OCI-LY7 (cell line): ENCODE results near the gene TBC1D8. TPM values are rescaled to one million over a fixed set of nuclear protein-coding genes. Genes with fewer than 3 reads are reported as not detected.

Experiments used
- BruUV-seq: library from RNA; stranded (reverse); fragments of 400-500 nt; replicated peaks from 2 replicates; lab custom pipeline; 2021; lab: Mats Ljungman, UMichigan
- CTCF ChIA-PET: fragments of 300-600 bp; sonication (Branson Sonifier 250); formaldehyde crosslinking; loops from one replicate; lab custom pipeline; 2022; ENCODE audit warnings: antibody characterized with exemption; ENCODE audit not compliant: unreplicated experiment; lab: Charles Lee
- POLR2A ChIA-PET: fragments of 300-600 bp; sonication (Branson Sonifier 250); formaldehyde crosslinking; loops from one replicate; lab custom pipeline; 2022; ENCODE audit warnings: antibody characterized with exemption; lab: Charles Lee
- DNase-seq: peaks from one replicate; pipeline ENCODE4 v3.0.0-alpha.2; 2015; ENCODE audit warnings: low spot score
- H2AFZ ChIP-seq: fragments of 200-600 bp; sonication (generic), shearing (Covaris generic); 2 replicates; pipeline ENCODE4 v1.6.1; 2014; ENCODE audit warnings: mild to moderate bottlenecking, antibody characterized with exemption, low read length, moderate library complexity
- H3K27ac ChIP-seq: fragments of 200-600 bp; sonication (generic); 2 replicates; pipeline ENCODE4 v1.5.1; 2014; ENCODE audit warnings: mixed run types, low read depth, mild to moderate bottlenecking, moderate library complexity, low read length, inconsistent platforms; ENCODE audit not compliant: poor library complexity, severe bottlenecking
- H3K36me3 ChIP-seq: fragments of 200-600 bp; sonication (generic); 2 replicates; pipeline ENCODE4 v1.6.1; 2014; ENCODE audit warnings: mild to moderate bottlenecking, antibody characterized with exemption, low read length, moderate library complexity, mixed read lengths; ENCODE audit not compliant: insufficient read depth
- H3K4me1 ChIP-seq: fragments of 200-600 bp; sonication (generic); 2 replicates; pipeline ENCODE4 v1.5.1; 2014; ENCODE audit warnings: mild to moderate bottlenecking, low read length; ENCODE audit not compliant: insufficient read depth, poor library complexity, severe bottlenecking
- H3K4me2 ChIP-seq: fragments of 200-600 bp; sonication (generic); 2 replicates; pipeline ENCODE4 v1.6.1; 2014; ENCODE audit warnings: mild to moderate bottlenecking, low read length
- H3K4me3 ChIP-seq: fragments of 200-600 bp; sonication (generic); 2 replicates; pipeline ENCODE4 v1.5.1; 2014; ENCODE audit warnings: mild to moderate bottlenecking, low read depth, low read length; ENCODE audit not compliant: poor library complexity, severe bottlenecking
- H3K79me2 ChIP-seq: fragments of 200-600 bp; sonication (generic); 2 replicates; pipeline ENCODE4 v1.6.1; 2016; ENCODE audit warnings: low read depth, mild to moderate bottlenecking, low read length, moderate library complexity, mixed read lengths; ENCODE audit not compliant: insufficient read depth
- H3K9me2 ChIP-seq: fragments of 200-600 bp; sonication (generic); 2 replicates; pipeline ENCODE4 v1.6.1; 2016; ENCODE audit warnings: mild to moderate bottlenecking, low read length, mixed read lengths; ENCODE audit not compliant: insufficient read depth
- H3K9me3 ChIP-seq: fragments of 200-600 bp; sonication (generic); 2 replicates; pipeline ENCODE4 v1.6.1; 2014; ENCODE audit warnings: mild to moderate bottlenecking, mixed run types, low read length, mixed read lengths
- H4K20me1 ChIP-seq: fragments of 200-600 bp; sonication (generic); 2 replicates; pipeline ENCODE4 v1.6.1; 2014; ENCODE audit warnings: mild to moderate bottlenecking, antibody characterized with exemption, low read length, moderate library complexity, mixed read lengths; ENCODE audit not compliant: insufficient read depth
- CTCF ChIP-seq: fragments of 200-600 bp; sonication (generic); conservative IDR thresholded peaks from 2 replicates; pipeline ENCODE4 v1.5.1; 2014; ENCODE audit warnings: mild to moderate bottlenecking, antibody characterized with exemption, low read length, moderate library complexity, mixed read lengths
- EZH2phosphoT487 ChIP-seq: fragments of 200-600 bp; sonication (generic); IDR thresholded peaks from 2 replicates; pipeline ENCODE4 v1.6.1; 2018; ENCODE audit warnings: low read depth, borderline replicate concordance, mild to moderate bottlenecking, mixed run types, antibody characterized with exemption, low read length, moderate library complexity, mixed read lengths
- intact Hi-C: fragments of 100-400 bp; cut with micrococcal nuclease; formaldehyde crosslinking; loops from one replicate; pipeline ENCODE4 v1.10.0; 2022; ENCODE audit not compliant: unreplicated experiment
- total RNA-seq, 2 experiments: library from RNA; depleted of rRNA in 1 of 2; stranded (reverse); fragments of >200 nt in 1 of 2; shearing (Covaris generic) in 1 of 2; gene quantifications; 2 replicates each; pipeline ENCODE4 v1.2.3, GENCODE V29; 2014 to 2022

TBC1D8 gene
- total RNA-seq, 2 experiments from 2014 or later = 0.22 to 0.49 TPM

DNA sequence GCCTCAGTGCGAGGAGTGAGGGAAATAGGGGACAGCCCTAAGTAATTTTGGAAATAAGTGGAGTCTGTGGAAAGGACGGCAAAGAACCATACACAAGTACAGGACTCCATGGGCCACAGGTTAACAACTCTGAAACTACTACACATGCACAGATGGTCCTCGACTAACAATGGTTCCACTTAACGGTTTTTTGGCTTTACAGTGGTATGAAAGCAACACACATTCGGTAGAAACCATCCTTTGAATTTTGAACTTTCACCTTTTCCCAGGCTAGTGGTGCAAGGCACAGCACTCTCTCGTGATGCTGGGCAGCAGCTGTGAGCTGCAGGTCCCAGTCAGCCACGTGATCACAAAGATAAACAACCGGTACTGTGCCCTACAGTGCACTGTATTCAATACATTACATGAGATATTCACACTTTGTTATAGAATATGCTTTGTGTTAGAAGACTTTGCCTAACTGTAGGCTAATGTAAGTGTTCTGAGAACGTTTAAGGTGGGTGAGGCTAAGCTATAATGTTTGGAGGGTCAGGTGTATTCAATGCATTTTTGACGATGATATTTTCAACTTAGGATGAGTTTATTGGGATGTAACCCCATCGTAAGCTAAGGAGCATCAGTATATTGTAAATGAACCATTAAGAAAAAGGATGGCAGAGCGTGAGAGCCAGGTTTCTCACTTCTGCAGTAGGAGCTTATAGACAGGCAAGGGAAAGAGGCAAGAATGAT, 44.6 kb downstream of the TBC1D8 start:
- CTCF ChIA-PET = no interaction called here
- no peak overlapping the region for H3K4me3 ChIP-seq
- POLR2A ChIA-PET = interaction anchor here (0.6 kb wide), 1 partner anchor 558 kb away, joined by 3 read pairs; no protein-coding TSS in a partner anchor
- H3K36me3 ChIP-seq = no peaks in the 10 kb centered on the region
- H3K27ac ChIP-seq = no peak overlapping the region
- no peak for TF ChIP-seq EZH2phosphoT487
- TF ChIP-seq CTCF = no peak
- no TSS peak for BruUV-seq
- H4K20me1 ChIP-seq = no peaks in the 10 kb centered on the region
- H3K79me2 ChIP-seq = no peaks in the 10 kb centered on the region
- no peak for DNase-seq
- no peaks in the 10 kb centered on the region for H3K9me3 ChIP-seq
- H3K4me2 ChIP-seq = no peak overlapping the region
- H2AFZ ChIP-seq = no peak overlapping the region
- no peaks in the 10 kb centered on the region for H3K4me1 ChIP-seq
- intact Hi-C loops = no loop called here
- H3K9me2 ChIP-seq = no peaks in the 10 kb centered on the region

DNA sequence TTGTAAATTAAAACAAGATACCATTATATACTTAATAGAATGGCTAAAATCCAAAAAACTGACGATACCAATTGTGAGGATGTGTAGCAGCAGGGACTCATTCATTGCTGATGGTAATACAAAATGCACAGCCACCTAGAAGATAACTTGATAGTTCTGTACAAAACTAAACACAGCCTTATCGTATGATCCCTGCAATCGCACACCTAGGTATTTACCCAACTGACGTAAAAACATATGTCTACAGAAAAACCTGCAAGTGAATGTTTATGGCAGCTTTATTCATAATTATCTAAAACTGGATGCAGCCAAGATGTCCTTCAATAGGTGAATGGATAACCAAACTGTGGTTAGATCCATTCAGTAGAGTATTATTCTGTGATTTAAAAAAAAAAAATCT, 45.5 kb downstream of the TBC1D8 start:
- H4K20me1 ChIP-seq = no peaks in the 10 kb centered on the region
- TF ChIP-seq EZH2phosphoT487 (no peak), CTCF (no peak)
- intact Hi-C loops = no loop called here
- ChIA-PET POLR2A (no interaction called here), CTCF (no interaction called here)
- no TSS peak for BruUV-seq
- H2AFZ ChIP-seq = no peak overlapping the region
- no peak overlapping the region for H3K4me3 ChIP-seq
- no peaks in the 10 kb centered on the region for H3K79me2 ChIP-seq
- H3K9me2 ChIP-seq = no peaks in the 10 kb centered on the region
- H3K4me2 ChIP-seq = no peak overlapping the region
- H3K36me3 ChIP-seq = no peaks in the 10 kb centered on the region
- no peaks in the 10 kb centered on the region for H3K4me1 ChIP-seq
- no peaks in the 10 kb centered on the region for H3K9me3 ChIP-seq
- H3K27ac ChIP-seq = no peak overlapping the region
- no peak for DNase-seq

GRCh38 chr2:101097638-101098037, 53.5 kb downstream of the TBC1D8 start:
- Histone ChIP-seq H3K9me2 (no peaks in the 10 kb centered on the region), H2AFZ (no peak overlapping the region), H4K20me1 (no peaks in the 10 kb centered on the region), H3K4me2 (no peak overlapping the region), H3K4me3 (no peak overlapping the region), H3K27ac (no peak overlapping the region), H3K79me2 (no peaks in the 10 kb centered on the region), H3K36me3 (no peaks in the 10 kb centered on the region), H3K9me3 (no peaks in the 10 kb centered on the region), H3K4me1 (no peaks in the 10 kb centered on the region)
- intact Hi-C loops = no loop called here
- BruUV-seq = no TSS peak
- POLR2A ChIA-PET = interaction anchor here (0.5 kb wide), 1 partner anchor 546 kb away, joined by 4 read pairs; no protein-coding TSS in a partner anchor
- TF ChIP-seq EZH2phosphoT487 = no peak
- no peak for TF ChIP-seq CTCF
- DNase-seq = no peak
- CTCF ChIA-PET = no interaction called here
